Cardiac fibroblast (primary cell): ENCODE measurements around the gene AAK1.

ENCODE experiments used
- DNase-seq, 2 donors: peaks; one replicate each; pipeline versions ENCODE4 v3.0.0 to v3.0.0-alpha.2; 2010; ENCODE audit warnings: low read depth in 2 of 2
- H3K4me3 ChIP-seq, 2 donors: replicated peaks in 1 of 2; 1 replicate in 1 of 2; 2 replicates in 1 of 2; pipeline ENCODE4 v1.5.1; 2011; ENCODE audit warnings: low read depth in 2 of 2, low read length in 2 of 2, mild to moderate bottlenecking in 2 of 2, moderate library complexity in 1 of 2
- TF ChIP-seq, protein P1 (sequence below): IDR thresholded peaks from one replicate; pipeline ENCODE4 v1.5.1; 2011; ENCODE audit warnings: low read depth, mild to moderate bottlenecking, low read length, inconsistent platforms

AAK1 gene

DNA sequence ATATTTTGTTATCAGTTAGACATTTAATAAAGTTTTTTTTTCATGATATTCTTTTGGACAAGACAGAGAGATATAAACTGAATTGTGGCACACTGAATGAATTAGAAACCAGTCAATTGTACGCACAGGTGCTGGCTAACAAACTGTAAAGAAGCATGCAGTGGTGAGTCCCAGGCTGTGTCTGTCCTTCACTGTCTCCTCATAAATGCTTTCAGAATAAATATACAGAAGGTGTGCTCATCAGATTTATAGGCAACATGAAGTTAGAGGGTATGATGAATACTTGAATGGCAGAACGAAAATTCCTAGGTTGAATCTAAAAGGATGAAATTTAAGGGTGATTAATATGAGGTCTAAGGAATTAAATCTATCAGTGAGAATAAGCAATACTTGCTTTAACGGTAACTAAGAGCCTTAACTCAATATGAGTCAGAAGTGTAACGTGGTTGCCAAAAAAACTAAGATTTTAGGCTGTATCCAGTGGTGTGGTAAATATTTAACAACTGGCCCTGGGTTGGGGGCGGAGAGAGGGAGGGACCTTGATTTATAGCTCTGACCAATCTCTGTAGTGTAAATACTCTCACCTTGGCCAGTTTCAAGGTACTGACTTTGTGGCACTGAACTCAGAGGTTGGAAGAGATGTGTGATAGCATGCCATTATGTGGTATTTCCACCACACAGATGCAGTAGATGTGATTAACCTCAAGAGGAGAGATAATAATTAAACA, 41.9 kb upstream of the AAK1 start:
- no peak overlapping the region for H3K4me3 ChIP-seq
- DNase-seq: peak; percentile 54 to 72
- TF ChIP-seq, protein P1, sequence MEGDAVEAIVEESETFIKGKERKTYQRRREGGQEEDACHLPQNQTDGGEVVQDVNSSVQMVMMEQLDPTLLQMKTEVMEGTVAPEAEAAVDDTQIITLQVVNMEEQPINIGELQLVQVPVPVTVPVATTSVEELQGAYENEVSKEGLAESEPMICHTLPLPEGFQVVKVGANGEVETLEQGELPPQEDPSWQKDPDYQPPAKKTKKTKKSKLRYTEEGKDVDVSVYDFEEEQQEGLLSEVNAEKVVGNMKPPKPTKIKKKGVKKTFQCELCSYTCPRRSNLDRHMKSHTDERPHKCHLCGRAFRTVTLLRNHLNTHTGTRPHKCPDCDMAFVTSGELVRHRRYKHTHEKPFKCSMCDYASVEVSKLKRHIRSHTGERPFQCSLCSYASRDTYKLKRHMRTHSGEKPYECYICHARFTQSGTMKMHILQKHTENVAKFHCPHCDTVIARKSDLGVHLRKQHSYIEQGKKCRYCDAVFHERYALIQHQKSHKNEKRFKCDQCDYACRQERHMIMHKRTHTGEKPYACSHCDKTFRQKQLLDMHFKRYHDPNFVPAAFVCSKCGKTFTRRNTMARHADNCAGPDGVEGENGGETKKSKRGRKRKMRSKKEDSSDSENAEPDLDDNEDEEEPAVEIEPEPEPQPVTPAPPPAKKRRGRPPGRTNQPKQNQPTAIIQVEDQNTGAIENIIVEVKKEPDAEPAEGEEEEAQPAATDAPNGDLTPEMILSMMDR: no peak

DNA sequence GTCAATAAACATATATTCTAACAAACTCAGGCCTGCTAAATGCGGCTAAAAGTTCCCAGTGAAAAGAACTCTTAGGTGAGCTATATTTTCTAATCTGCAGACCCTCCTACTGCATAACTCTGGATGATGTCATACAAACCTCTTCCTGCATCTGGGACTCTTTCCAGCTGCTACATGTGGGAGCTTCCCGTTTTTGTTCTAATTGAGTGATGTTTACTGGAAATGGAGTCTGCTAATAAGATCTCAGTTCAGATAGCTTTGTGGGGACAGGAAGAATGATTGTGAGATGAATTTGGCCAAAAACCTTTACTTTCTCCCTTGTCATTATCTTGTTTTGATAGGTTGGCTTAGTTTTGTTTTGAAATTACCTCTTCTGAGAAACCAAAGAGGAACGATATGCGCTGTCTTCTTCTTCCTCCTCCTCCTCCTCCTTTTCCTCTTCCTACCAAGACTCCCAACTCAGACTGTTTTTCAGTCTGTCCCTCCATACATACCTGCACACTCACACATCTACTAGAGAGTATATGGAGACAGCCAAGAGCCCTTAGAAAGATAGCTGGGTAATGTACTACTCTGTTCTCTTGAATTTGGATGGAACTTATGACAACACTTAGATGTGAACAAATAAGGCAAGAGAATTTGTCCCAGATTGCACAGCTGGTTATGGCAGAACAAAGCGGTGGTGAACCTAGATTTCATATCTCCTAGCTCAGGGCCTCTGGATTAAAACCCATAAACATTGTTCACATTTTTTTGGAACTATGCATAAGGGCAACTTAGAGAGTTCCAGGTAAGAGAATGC, 39.8 kb upstream of the AAK1 start:
- DNase-seq: peak; percentile 87 to 94
- H3K4me3 ChIP-seq: no peak overlapping the region
- TF ChIP-seq, protein P1: no peak

DNA sequence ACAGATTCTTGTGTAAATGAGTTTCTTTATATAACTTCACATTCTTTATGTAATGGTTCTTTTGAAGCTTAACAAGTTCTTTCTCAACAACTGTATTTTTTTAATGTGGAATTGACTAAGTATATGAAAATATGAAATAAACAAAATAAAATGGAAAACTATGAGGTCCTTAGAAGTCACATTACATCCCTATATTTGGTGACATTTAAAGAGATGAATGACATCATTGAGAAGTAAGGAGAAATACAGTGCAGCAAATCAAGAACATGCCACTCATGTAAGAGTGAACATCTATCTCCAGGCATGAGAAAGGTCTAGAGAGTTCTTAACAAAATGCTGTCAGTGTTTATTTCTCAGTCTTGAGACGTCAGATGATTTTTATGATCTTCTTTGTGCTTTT, 39.0 kb upstream of the AAK1 start:
- TF ChIP-seq, protein P1: no peak
- no peak overlapping the region for H3K4me3 ChIP-seq
- DNase-seq: no peak

DNA sequence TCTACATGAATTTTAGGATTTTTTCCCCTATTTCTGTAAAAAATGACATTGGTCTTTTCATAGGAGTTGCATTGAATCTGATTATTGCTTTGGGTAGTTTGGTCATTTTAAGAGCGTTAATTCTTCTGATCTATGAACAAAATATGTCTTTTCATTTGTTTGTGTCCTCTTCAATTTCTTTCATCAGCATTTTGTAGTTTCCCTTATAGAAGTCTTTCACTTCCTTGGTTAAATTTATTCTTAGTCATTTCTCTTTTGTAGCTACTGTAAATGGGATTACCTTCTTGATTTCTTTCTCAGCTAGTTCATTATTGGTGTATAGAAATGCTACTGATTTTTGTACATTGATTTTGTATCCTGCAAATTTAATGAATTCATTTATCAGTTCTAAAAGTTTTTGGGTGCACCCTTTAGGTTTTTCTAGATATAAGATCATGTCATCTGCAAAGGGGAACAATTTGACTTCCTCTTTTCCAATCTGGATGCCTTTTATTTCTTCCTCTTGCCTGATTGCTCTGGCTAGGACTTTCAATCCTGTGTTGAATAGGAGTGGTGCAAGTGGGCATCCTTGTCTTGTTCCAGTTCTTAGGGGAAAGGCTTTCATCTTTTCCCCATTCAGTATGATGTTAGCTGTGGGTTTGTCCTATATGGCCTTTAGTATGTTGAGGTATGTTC, 36.6 kb upstream of the AAK1 start:
- DNase-seq: no peak
- TF ChIP-seq, protein P1: no peak
- H3K4me3 ChIP-seq: no peak overlapping the region

DNA sequence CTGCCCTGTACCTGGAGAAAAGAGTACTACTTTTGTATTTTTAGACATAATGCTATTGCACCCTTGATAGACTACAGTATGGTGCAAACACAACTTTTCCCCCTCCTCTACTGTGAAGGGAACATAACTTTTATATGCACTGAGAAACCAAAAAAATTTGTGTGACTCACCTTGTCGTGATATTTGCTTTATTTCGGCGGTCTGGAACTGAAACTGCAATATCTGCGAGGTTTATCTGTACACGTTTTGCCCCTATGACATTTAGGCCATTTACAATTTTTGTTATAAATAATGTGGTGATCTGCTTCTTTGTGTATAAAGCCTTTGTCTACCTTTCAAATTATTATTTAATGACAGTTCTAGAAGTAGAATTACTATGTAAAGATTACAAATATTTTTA, 34.4 kb upstream of the AAK1 start:
- H3K4me3 ChIP-seq: no peak overlapping the region
- no peak for DNase-seq
- TF ChIP-seq, protein P1: no peak

DNA sequence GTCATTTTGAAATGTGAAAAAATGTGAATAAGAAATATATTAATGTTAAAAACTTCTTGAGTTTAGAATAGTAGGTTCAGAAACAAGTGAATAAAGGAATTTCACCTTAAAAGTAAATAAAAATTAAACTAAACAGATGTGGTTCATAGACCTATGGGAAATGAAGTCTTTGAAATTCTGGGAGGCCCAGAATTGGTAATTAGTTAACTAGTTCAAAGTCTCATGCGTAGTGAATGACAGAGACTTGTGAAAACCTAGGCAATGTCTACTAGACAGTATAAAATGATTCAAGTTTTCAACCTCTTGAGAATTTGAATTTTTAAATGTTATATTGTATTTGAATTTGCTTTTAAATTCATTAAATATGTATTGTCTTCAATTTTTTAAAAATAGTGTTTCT, 32.6 kb upstream of the AAK1 start:
- H3K4me3 ChIP-seq: no peak overlapping the region
- DNase-seq: no peak
- TF ChIP-seq, protein P1: no peak
